ENCODE measurements around the gene ARFIP1.
"Not testable (repeated sequence)": the region's sequence is repeated elsewhere in the genome, so short reads cannot be mapped to it uniquely, and the experiment has no call there.

ARFIP1 gene

DNA sequence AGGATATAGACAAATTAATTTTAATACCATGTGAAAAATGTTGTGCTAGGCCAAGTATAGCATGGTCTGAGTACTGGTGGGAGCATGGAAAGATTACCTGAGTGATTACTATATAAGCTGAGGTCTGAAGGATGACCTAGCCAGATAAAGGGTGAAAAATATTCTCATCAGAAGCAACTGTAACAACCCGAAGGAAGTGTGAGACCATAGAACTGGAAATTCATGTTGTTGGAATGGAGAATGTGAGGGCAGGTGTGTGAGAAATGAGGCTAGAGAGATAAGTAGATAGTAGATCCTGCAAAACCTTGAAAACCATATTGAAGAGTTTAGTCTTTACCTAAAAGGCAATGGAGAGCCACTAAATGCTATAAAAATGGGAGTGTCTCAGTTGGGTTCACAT lies 71.5 kb downstream of the ARFIP1 start:
- TF ChIP-seq CTCF (IDR thresholded peaks at IDR 0.05; ENCODE audit: control insufficient read depth, insufficient read depth, low read depth, low read length, missing control alignments): no peak
- no peak overlapping the region for H3K4me3 ChIP-seq (ENCODE audit: control insufficient read depth, low read depth, low read length)
- DNase-seq (ENCODE audit: low read depth): no peak

- DNase-seq (ENCODE audit: low read depth): no peak
- no peak for TF ChIP-seq CTCF (IDR thresholded peaks at IDR 0.05; ENCODE audit: control insufficient read depth, insufficient read depth, low read depth, low read length, missing control alignments)
Observed at GRCh38 chr4:152853293-152853692, 73.5 kb downstream of the ARFIP1 start.

DNA sequence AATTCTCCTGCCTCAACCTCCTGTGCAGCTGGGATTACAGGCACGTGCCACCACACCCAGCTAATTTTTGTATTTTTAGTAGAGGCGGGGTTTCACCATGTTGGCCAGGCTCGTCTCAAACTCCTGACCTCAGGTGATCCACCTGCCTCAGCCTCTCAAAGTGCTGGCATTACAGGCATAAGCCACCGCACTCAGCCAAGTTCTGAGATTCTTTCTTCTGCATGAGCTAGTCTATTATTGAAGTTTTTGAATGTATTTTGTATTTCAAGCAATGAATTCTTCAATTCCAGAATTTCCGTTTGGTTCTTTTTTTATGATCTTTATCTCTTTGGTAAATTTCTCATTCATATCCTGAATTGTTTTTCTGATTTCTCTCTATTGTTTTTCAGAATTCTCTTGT lies 74.3 kb downstream of the ARFIP1 start:
- DNase-seq (ENCODE audit: low read depth); H3K4me3 ChIP-seq (ENCODE audit: control insufficient read depth, low read depth, low read length): not testable (repeated sequence)

More at GRCh38 chr4:152853293-152853692, 73.5 kb downstream of the ARFIP1 start:
- no peak overlapping the region for H3K4me3 ChIP-seq (ENCODE audit: control insufficient read depth, low read depth, low read length)

- no peak overlapping the region for H3K4me3 ChIP-seq (ENCODE audit: control insufficient read depth, low read depth, low read length)
- TF ChIP-seq CTCF (IDR thresholded peaks at IDR 0.05; ENCODE audit: control insufficient read depth, insufficient read depth, low read depth, low read length, missing control alignments): no peak
- no peak for DNase-seq (ENCODE audit: low read depth)
Observed at GRCh38 chr4:152856960-152857359, 77.2 kb downstream of the ARFIP1 start.

DNA sequence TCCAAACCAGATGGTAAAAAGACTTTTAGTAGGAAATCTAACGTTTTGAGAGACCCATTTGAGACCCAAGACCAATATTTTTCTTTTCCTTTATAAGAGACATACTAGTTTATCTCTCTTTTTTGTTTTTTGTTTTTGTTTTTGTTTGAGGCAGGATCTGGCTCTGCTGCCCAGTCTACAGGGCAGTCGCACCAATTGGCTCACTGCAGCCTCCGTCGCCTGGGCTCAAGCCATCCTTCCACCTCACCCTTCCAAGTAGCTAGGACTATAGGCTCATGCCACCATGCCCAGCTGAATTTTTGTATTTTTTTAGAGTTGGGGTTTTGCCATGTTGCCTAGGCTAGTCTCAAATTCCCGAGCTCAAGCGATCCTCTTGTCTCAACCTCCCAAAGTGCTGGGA lies 79.2 kb downstream of the ARFIP1 start:
- no peak overlapping the region for H3K4me3 ChIP-seq (ENCODE audit: control insufficient read depth, low read depth, low read length)
- no peak for DNase-seq (ENCODE audit: low read depth)
- TF ChIP-seq CTCF (IDR thresholded peaks at IDR 0.05; ENCODE audit: control insufficient read depth, insufficient read depth, low read depth, low read length, missing control alignments): no peak

- no peak overlapping the region for H3K4me3 ChIP-seq (ENCODE audit: control insufficient read depth, low read depth, low read length)
- TF ChIP-seq CTCF (IDR thresholded peaks at IDR 0.05; ENCODE audit: control insufficient read depth, insufficient read depth, low read depth, low read length, missing control alignments): no peak
- no peak for DNase-seq (ENCODE audit: low read depth)
Observed at GRCh38 chr4:152860046-152860445, 80.3 kb downstream of the ARFIP1 start.

DNA sequence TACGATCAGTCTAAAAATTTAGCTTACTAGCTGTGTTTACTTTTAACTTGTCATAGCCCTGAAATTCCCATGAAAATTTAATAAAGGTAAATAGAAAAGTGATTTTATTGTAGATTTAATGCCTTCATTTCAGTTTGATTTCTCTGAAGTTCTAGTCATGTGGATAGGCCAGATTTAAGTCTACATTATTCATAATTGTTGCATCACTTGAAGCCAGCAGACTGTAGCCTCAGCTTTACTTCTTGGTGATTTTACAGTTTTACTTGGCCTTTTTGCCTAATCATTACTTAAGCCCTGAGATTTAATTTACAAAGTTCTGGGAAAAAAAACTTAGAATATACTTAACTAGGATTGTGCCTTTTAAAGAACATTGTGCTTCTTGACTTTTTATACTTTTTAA lies 82.9 kb downstream of the ARFIP1 start:
- no peak for DNase-seq (ENCODE audit: low read depth)
- no peak overlapping the region for H3K4me3 ChIP-seq (ENCODE audit: control insufficient read depth, low read depth, low read length)
- TF ChIP-seq CTCF (IDR thresholded peaks at IDR 0.05; ENCODE audit: control insufficient read depth, insufficient read depth, low read depth, low read length, missing control alignments): no peak

All from AG09309 (cell line).